Measurements from ENCODE around the gene KIAA0513. TPM values are rescaled to one million over a fixed set of nuclear protein-coding genes. Genes with fewer than 3 reads are reported as not detected.

Gene KIAA0513
- total and polyA plus RNA-seq, 10 donors, result 1.7 to 30.0 (median 21.9) TPM

DNA sequence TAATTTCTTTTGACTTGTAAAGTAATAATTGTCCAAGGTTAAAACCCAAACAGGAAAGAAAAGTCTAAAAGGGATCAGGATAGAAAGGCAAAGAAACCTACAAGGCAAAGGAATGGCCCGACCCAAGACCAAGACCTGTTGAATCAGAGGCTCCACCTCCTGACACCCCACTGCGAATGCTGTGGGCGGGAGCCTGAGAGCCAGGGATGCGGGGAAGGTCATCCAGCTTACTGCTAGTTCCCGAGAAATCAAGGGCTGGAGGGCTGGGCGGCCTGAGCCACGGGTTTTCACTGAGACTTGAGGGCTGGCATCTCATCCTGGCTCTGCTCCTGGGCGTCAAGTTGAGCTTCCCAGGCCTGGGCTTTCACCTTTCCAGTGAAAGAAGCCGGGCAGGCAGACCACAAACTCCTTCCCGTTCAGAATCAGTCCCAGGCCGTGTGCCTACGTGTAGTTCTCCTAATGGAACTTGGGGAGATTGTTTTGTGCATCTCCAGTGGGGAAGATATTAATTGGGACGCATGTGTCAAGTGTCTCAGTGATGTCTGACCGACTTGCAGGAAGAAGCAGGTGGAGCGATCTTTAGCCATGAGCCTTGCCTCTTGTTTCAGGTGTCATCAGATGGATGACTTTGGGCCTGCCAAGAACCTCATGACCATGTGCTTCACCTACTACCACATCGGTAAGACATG lies 47.8 kb downstream of the KIAA0513 start:
- TF ChIP-seq POLR2A (IDR thresholded peaks at IDR 0.05) (no peak), POLR2AphosphoS5 (IDR thresholded peaks at IDR 0.05) (no peak)
- TF ChIP-seq, protein P1, sequence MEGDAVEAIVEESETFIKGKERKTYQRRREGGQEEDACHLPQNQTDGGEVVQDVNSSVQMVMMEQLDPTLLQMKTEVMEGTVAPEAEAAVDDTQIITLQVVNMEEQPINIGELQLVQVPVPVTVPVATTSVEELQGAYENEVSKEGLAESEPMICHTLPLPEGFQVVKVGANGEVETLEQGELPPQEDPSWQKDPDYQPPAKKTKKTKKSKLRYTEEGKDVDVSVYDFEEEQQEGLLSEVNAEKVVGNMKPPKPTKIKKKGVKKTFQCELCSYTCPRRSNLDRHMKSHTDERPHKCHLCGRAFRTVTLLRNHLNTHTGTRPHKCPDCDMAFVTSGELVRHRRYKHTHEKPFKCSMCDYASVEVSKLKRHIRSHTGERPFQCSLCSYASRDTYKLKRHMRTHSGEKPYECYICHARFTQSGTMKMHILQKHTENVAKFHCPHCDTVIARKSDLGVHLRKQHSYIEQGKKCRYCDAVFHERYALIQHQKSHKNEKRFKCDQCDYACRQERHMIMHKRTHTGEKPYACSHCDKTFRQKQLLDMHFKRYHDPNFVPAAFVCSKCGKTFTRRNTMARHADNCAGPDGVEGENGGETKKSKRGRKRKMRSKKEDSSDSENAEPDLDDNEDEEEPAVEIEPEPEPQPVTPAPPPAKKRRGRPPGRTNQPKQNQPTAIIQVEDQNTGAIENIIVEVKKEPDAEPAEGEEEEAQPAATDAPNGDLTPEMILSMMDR (IDR thresholded peaks at IDR 0.05 in 8 of 11, conservative IDR thresholded peaks at IDR 0.05 in 3 of 11), result no peak
- no peak for DNase-seq
- 88 to 94% (median 91%) methylated on average over 16 of the region's 16 CpGs for WGBS, 5 donors
- intact Hi-C loops (cut with DNase I; ENCODE audit: low total_unique reads), result no loop called here
- Histone ChIP-seq H3K9me3 (no peaks in the 10 kb centered on the region), H3K4me1 (peaks cover 0 to 37% (median 15%) of the 10 kb centered on the region in 6 donors), H3K27me3 (replicated peaks in 1 of 7) (no peaks in the 10 kb centered on the region), H3K27ac (no peak overlapping the region), H3K4me3 (no peak overlapping the region), H3K36me3 (peaks cover 0 to 99% (median 21%) of the 10 kb centered on the region in 6 donors)

DNA sequence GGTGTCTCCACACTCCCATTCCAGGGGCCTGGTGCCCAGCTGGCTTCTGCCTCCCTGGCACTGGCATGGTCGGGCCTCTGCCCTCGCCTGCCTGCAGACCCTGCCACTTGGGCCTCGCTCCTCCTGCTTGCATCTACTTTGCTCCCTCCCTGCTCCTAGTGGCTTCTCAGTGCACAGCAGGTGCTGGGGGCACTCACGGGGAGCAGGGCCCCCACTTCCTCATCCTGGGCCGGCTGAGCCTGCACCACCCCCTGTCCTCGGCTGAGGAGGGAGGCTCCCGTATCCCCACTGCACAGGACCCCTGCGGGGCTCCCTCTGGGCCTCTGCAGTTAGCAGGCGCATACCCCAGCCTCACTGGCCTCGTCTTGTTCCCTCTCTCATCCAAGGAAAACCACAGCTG lies 49.4 kb downstream of the KIAA0513 start:
- H3K9me3 ChIP-seq, result no peaks in the 10 kb centered on the region
- 44 to 54% (median 48%) methylated on average over 9 to 10 of the region's 10 CpGs for WGBS, 5 donors
- H3K36me3 ChIP-seq, result peaks cover 0 to 99% (median 30%) of the 10 kb centered on the region in 6 donors
- H3K27ac ChIP-seq, result peak overlapping the region in 1 of 8 donors; percentile 35
- intact Hi-C loops (cut with DNase I; ENCODE audit: low total_unique reads), result no loop called here
- peaks cover 0 to under 1% (median 0%) of the 10 kb centered on the region in 7 donors for H3K27me3 ChIP-seq (replicated peaks in 1 of 7)
- DNase-seq, result no peak
- TF ChIP-seq, protein P1 (IDR thresholded peaks at IDR 0.05 in 8 of 11, conservative IDR thresholded peaks at IDR 0.05 in 3 of 11), result peak in 3 of 11 experiments; percentile 12 to 13 (median 13)
- TF ChIP-seq POLR2AphosphoS5 (IDR thresholded peaks at IDR 0.05) (peak in 1 of 3 donors; percentile 33), POLR2A (IDR thresholded peaks at IDR 0.05) (no peak)
- H3K4me3 ChIP-seq, result no peak overlapping the region
- peaks cover 0 to 41% (median 14%) of the 10 kb centered on the region in 6 donors for H3K4me1 ChIP-seq

DNA sequence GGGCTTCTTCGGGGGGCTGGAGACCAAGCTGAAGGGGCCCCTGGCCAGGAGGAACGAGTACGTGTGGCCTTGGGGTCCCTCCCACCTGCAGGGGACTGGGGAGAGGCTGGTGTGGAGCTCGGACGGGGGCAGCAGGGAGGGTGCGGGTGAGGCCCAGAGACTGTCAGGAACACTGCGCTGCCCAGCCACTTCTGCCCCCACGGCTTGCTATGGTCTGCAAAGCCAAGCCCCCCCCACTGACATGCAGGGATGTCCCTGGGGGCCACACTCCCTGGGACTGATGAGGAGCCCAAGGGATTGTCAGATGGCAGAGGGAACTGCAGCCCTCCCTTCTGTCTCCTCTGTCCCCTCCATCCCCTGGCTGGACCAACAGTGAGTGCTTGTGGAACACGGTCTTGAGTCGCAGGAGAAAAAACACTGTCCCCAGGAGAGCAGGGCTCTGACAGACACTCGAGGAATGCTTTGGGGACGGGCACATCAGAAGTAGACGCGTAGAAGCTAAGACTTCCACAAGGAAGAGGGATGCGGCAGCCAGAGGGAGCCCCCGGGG lies 50.1 kb downstream of the KIAA0513 start:
- DNase-seq, result no peak
- peaks cover 0 to 100% (median 32%) of the 10 kb centered on the region in 6 donors for H3K36me3 ChIP-seq
- H3K4me1 ChIP-seq, result peaks cover 3 to 41% (median 19%) of the 10 kb centered on the region in 6 donors
- H3K4me3 ChIP-seq, result no peak overlapping the region
- WGBS, 5 donors, result 74 to 82% (median 76%) methylated on average over 14 to 16 of the region's 16 CpGs
- peak overlapping the region in 1 of 8 donors; percentile 35 for H3K27ac ChIP-seq
- TF ChIP-seq POLR2AphosphoS5 (IDR thresholded peaks at IDR 0.05), result no peak
- TF ChIP-seq, protein P1 (IDR thresholded peaks at IDR 0.05 in 8 of 11, conservative IDR thresholded peaks at IDR 0.05 in 3 of 11), result no peak
- TF ChIP-seq POLR2A (IDR thresholded peaks at IDR 0.05), result no peak
- no peaks in the 10 kb centered on the region for H3K9me3 ChIP-seq
- peaks cover 0 to 6% (median 0%) of the 10 kb centered on the region in 7 donors for H3K27me3 ChIP-seq (replicated peaks in 1 of 7)
- intact Hi-C loops (cut with DNase I; ENCODE audit: low total_unique reads), result no loop called here

DNA sequence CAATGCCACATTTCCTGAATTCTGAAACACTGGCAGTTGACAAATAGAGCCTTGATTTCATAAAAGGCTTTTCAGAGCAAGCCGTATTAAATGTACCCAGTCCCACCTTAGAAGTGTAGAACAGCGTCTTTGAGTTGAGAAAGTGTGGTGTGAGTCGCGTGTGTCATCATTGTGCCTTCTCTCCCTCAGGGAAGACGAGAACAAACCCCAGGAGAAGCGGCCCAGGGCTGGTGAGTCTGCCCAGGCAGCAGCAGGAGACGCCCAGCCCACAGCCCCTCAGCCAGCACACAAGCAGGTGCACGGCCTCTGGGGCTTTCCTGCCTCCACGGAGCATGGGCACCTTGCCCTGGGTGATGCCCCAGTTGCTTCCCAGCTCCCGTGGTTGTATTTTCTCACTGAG lies 50.6 kb downstream of the KIAA0513 start:
- WGBS, 5 donors, result 31 to 49% (median 49%) methylated on average over 6 to 10 of the region's 10 CpGs
- Histone ChIP-seq H3K9me3 (no peaks in the 10 kb centered on the region), H3K27me3 (replicated peaks in 1 of 7) (peaks cover 0 to 11% (median 0%) of the 10 kb centered on the region in 7 donors), H3K27ac (no peak overlapping the region), H3K4me3 (no peak overlapping the region), H3K36me3 (peaks cover 0 to 98% (median 29%) of the 10 kb centered on the region in 6 donors), H3K4me1 (peaks cover 6 to 42% (median 24%) of the 10 kb centered on the region in 6 donors)
- no peak for DNase-seq
- TF ChIP-seq, protein P1 (IDR thresholded peaks at IDR 0.05 in 8 of 11, conservative IDR thresholded peaks at IDR 0.05 in 3 of 11), result no peak
- no peak for TF ChIP-seq POLR2AphosphoS5 (IDR thresholded peaks at IDR 0.05)
- no peak for TF ChIP-seq POLR2A (IDR thresholded peaks at IDR 0.05)
- intact Hi-C loops (cut with DNase I; ENCODE audit: low total_unique reads), result no loop called here

All from spleen (tissue), 11 donors.